Fibroblast of the aortic adventitia (primary cell): ENCODE results near the gene MAP4K3. TPM values are rescaled to one million over a fixed set of nuclear protein-coding genes. Genes with fewer than 3 reads are reported as not detected.

Source experiments
- DNase-seq: peaks from one replicate; pipeline ENCODE4 v3.0.0-alpha.2; 2010; ENCODE audit warnings: low read depth
- H3K4me3 ChIP-seq: 2 replicates; pipeline ENCODE4 v1.5.1; 2011; ENCODE audit warnings: low read depth, mild to moderate bottlenecking, control low read depth, low read length, moderate library complexity
- CTCF ChIP-seq: IDR thresholded peaks from 2 replicates; pipeline ENCODE4 v1.5.1; 2011; ENCODE audit warnings: mild to moderate bottlenecking, low read length, control low read depth, inconsistent platforms; ENCODE audit not compliant: insufficient read depth
- total RNA-seq: library from RNA; depleted of rRNA; stranded (reverse); fragments of >200 nt; gene quantifications from 2 replicates; pipeline ENCODE4 v1.2.3, GENCODE V29; 2012; ENCODE audit warnings: low replicate concordance

MAP4K3 gene
- total RNA-seq, 1 donor = 48.0 TPM

GRCh38 chr2:39300044-39300978 lies 136.8 kb downstream of the MAP4K3 start:
- H3K4me3 ChIP-seq = no peak overlapping the region
- DNase-seq = no peak
- TF ChIP-seq CTCF = no peak

- no peak overlapping the region for H3K4me3 ChIP-seq
- TF ChIP-seq CTCF = no peak
- DNase-seq = no peak
Observed at GRCh38 chr2:39290433-39290832, 146.7 kb downstream of the MAP4K3 start.

GRCh38 chr2:39289609-39290008 lies 147.5 kb downstream of the MAP4K3 start:
- DNase-seq = no peak
- no peak for TF ChIP-seq CTCF
- H3K4me3 ChIP-seq = no peak overlapping the region

- H3K4me3 ChIP-seq = no peak overlapping the region
- DNase-seq = no peak
- TF ChIP-seq CTCF = no peak
Observed at GRCh38 chr2:39283561-39283960, 153.5 kb downstream of the MAP4K3 start.

- no peak for DNase-seq
- no peak overlapping the region for H3K4me3 ChIP-seq
- TF ChIP-seq CTCF = no peak
Observed at GRCh38 chr2:39281391-39281790, 155.7 kb downstream of the MAP4K3 start.

GRCh38 chr2:39275016-39275415 lies 162.1 kb downstream of the MAP4K3 start:
- TF ChIP-seq CTCF = no peak
- no peak overlapping the region for H3K4me3 ChIP-seq
- no peak for DNase-seq
